Keratinocyte (primary cell): ENCODE results near the gene TMEM25. TPM values are rescaled to one million over a fixed set of nuclear protein-coding genes. Genes with fewer than 3 reads are reported as not detected.

Experiments
- DNase-seq: peaks from one replicate; pipeline ENCODE4 v3.0.0-alpha.2; 2011; ENCODE audit warnings: low read depth, missing footprints, low spot score
- FAIRE-seq: peaks from 2 replicates; lab custom pipeline; 2011; peaks lifted over from hg19 to GRCh38; lab: Jason Lieb, UNC
- H2AFZ ChIP-seq: 2 replicates; pipeline ENCODE4 v1.6.0; 2012; ENCODE audit warnings: low read length, control low read depth, inconsistent platforms; ENCODE audit not compliant: control insufficient read depth
- H3K27ac ChIP-seq: 2 replicates; pipeline ENCODE4 v1.5.1; 2011; ENCODE audit warnings: low read length; ENCODE audit not compliant: control insufficient read depth, insufficient read depth
- H3K27me3 ChIP-seq: 3 replicates; pipeline ENCODE4 v1.6.0; 2011; ENCODE audit warnings: low read length; ENCODE audit not compliant: control insufficient read depth, insufficient read depth; ENCODE audit errors: extremely low read depth
- H3K36me3 ChIP-seq, 2 experiments: 2 replicates in 1 of 2; 3 replicates in 1 of 2; pipeline ENCODE4 v1.5.1; 2011; ENCODE audit warnings: low read length in 2 of 2, mild to moderate bottlenecking in 1 of 2; ENCODE audit not compliant: control insufficient read depth in 2 of 2, insufficient read depth in 2 of 2; ENCODE audit errors: extremely low read depth in 1 of 2
- H3K4me1 ChIP-seq: 3 replicates; pipeline ENCODE4 v1.5.1; 2011; ENCODE audit warnings: low read length; ENCODE audit not compliant: control insufficient read depth, insufficient read depth; ENCODE audit errors: extremely low read depth
- H3K4me2 ChIP-seq: 3 replicates; pipeline ENCODE4 v1.6.0; 2011; ENCODE audit warnings: low read depth, low read length; ENCODE audit not compliant: control insufficient read depth, insufficient read depth; ENCODE audit errors: extremely low read depth
- H3K4me3 ChIP-seq, 3 experiments: fragments of 200-600 bp in 1 of 3; sonication (generic) in 1 of 3; 2 replicates in 2 of 3; 3 replicates in 1 of 3; pipeline ENCODE4 v1.5.1; 2011 to 2016; ENCODE audit warnings: low read length in 3 of 3, mild to moderate bottlenecking in 3 of 3, control low read depth in 2 of 3, inconsistent platforms in 1 of 3, low read depth in 1 of 3, mixed read lengths in 1 of 3, mixed run types in 1 of 3, moderate library complexity in 1 of 3; ENCODE audit not compliant: control insufficient read depth in 2 of 3, insufficient read depth in 2 of 3; ENCODE audit errors: extremely low read depth in 1 of 3
- H3K79me2 ChIP-seq: 2 replicates; pipeline ENCODE4 v1.6.0; 2012; ENCODE audit warnings: low read length; ENCODE audit not compliant: control insufficient read depth, insufficient read depth
- H3K9ac ChIP-seq: 3 replicates; pipeline ENCODE4 v1.6.0; 2011; ENCODE audit warnings: low read length; ENCODE audit not compliant: control insufficient read depth, insufficient read depth; ENCODE audit errors: extremely low read depth
- H3K9me1 ChIP-seq: 3 replicates; pipeline ENCODE4 v1.6.0; 2011; ENCODE audit warnings: low read length; ENCODE audit not compliant: control insufficient read depth, insufficient read depth; ENCODE audit errors: extremely low read depth
- H3K9me3 ChIP-seq: 2 replicates; pipeline ENCODE4 v1.5.1; 2012; ENCODE audit warnings: low read depth, low read length; ENCODE audit not compliant: control insufficient read depth
- H4K20me1 ChIP-seq: 3 replicates; pipeline ENCODE4 v1.6.0; 2011; ENCODE audit warnings: low read length; ENCODE audit not compliant: control insufficient read depth, insufficient read depth; ENCODE audit errors: extremely low read depth
- CTCF ChIP-seq, 3 experiments: IDR thresholded peaks in 1 of 3; conservative IDR thresholded peaks in 1 of 3; optimal IDR thresholded peaks in 1 of 3; 2 replicates in 2 of 3; 3 replicates in 1 of 3; pipeline versions ENCODE3 to v1.5.1; 2011; ENCODE audit warnings: low read length in 3 of 3, mild to moderate bottlenecking in 3 of 3, moderate library complexity in 2 of 3, control low read depth in 1 of 3, inconsistent platforms in 1 of 3; ENCODE audit not compliant: insufficient read depth in 2 of 3; ENCODE audit errors: extremely low read depth in 1 of 3
- EZH2 ChIP-seq: IDR thresholded peaks from one replicate; pipeline ENCODE4 v1.6.1; 2012; ENCODE audit warnings: inconsistent platforms, mild to moderate bottlenecking, low read length, moderate library complexity
- dilution Hi-C: fragments of 300-500 bp; cut with MboI; formaldehyde crosslinking; loops from one replicate; pipeline ENCODE4 v1.7.0; 2020; ENCODE audit warnings: low sequenced_read_pairs; ENCODE audit not compliant: extremely low pct_ligation_motif_present
- polyA plus RNA-seq, 5 experiments: library from polyadenylated mRNA; depleted of rRNA in 3 of 5; stranded (reverse) in 3 of 5; stranded (forward) in 1 of 5; unstranded in 1 of 5; fragments of >200 nt; gene quantifications; 1 replicate in 1 of 5; 2 replicates in 3 of 5; 3 replicates in 1 of 5; pipeline versions ENCODE4 v1.2.1 to v1.2.3, GENCODE V29; 2011 to 2012; ENCODE audit warnings: missing spikeins in 2 of 5, low read depth in 1 of 5, low replicate concordance in 1 of 5

Gene TMEM25
- polyA plus RNA-seq, 1 donor (not counting 4 experiments of a cell fraction or from before 2014, with no cell fraction given), result 12.9 TPM

- dilution Hi-C loops, result no loop called here
- Histone ChIP-seq H3K9ac (no peak overlapping the region), H3K9me3 (no peaks in the 10 kb centered on the region), H2AFZ (no peak overlapping the region), H3K27ac (no peak overlapping the region), H3K27me3 (no peaks in the 10 kb centered on the region), H3K79me2 (no peaks in the 10 kb centered on the region), H3K36me3 (peaks cover 30 to 48% of the 10 kb centered on the region in 2 experiments), H3K4me2 (no peak overlapping the region), H4K20me1 (no peaks in the 10 kb centered on the region), H3K4me1 (no peaks in the 10 kb centered on the region), H3K4me3 (no peak overlapping the region), H3K9me1 (no peaks in the 10 kb centered on the region)
- FAIRE-seq, result no peak
- TF ChIP-seq CTCF (optimal IDR thresholded peaks at IDR 0.05 in 1 of 3, IDR thresholded peaks at IDR 0.05 in 1 of 3, conservative IDR thresholded peaks at IDR 0.05 in 1 of 3; ENCODE audit: extremely low read depth in 1 of 3, insufficient read depth in 2 of 3, low read length in 3 of 3) (no peak), EZH2 (no peak)
- DNase-seq, result no peak
Measured at GRCh38 chr11:118497831-118498230, 33.2 kb upstream of the TMEM25 start.

- Histone ChIP-seq H3K27ac (no peak overlapping the region), H3K79me2 (no peaks in the 10 kb centered on the region), H2AFZ (no peak overlapping the region), H3K9ac (no peak overlapping the region), H3K9me3 (no peaks in the 10 kb centered on the region), H4K20me1 (no peaks in the 10 kb centered on the region), H3K36me3 (peaks cover 48 to 59% of the 10 kb centered on the region in 2 experiments), H3K27me3 (no peaks in the 10 kb centered on the region), H3K4me2 (no peak overlapping the region), H3K9me1 (no peaks in the 10 kb centered on the region), H3K4me1 (no peaks in the 10 kb centered on the region), H3K4me3 (no peak overlapping the region)
- dilution Hi-C loops, result no loop called here
- no peak for TF ChIP-seq CTCF (optimal IDR thresholded peaks at IDR 0.05 in 1 of 3, IDR thresholded peaks at IDR 0.05 in 1 of 3, conservative IDR thresholded peaks at IDR 0.05 in 1 of 3; ENCODE audit: extremely low read depth in 1 of 3, insufficient read depth in 2 of 3, low read length in 3 of 3)
- no peak for TF ChIP-seq EZH2
- DNase-seq (no peak), FAIRE-seq (no peak)
Measured at GRCh38 chr11:118503216-118503615, 27.8 kb upstream of the TMEM25 start.
